Ishikawa (cell line): Measurements from ENCODE around the gene TMC5.
A peak's percentile ranks its signal among the peaks of the same experiment; 100 is the strongest.

ENCODE experiments used
- CEBPB ChIP-seq: IDR thresholded peaks from 2 replicates; pipeline ENCODE4 v1.6.1; 2012
- CREB1 ChIP-seq: IDR thresholded peaks from 2 replicates; pipeline ENCODE4 v1.6.1; 2012; ENCODE audit warnings: low read depth
- EGR1 ChIP-seq: IDR thresholded peaks from 2 replicates; pipeline ENCODE4 v1.6.1; 2012
- EP300 ChIP-seq: IDR thresholded peaks from 2 replicates; pipeline ENCODE4 v1.6.1; 2012; ENCODE audit warnings: borderline replicate concordance
- FOXM1 ChIP-seq: IDR thresholded peaks from 2 replicates; pipeline ENCODE4 v1.6.1; 2012; ENCODE audit warnings: low read depth, borderline replicate concordance
- NFIC ChIP-seq: IDR thresholded peaks from 2 replicates; pipeline ENCODE4 v1.6.1; 2012
- RAD21 ChIP-seq: IDR thresholded peaks from 2 replicates; pipeline ENCODE4 v1.6.1; 2012; ENCODE audit warnings: low read depth
- TAF1 ChIP-seq: IDR thresholded peaks from 2 replicates; pipeline ENCODE4 v1.6.1; 2012; ENCODE audit warnings: low read depth, mild to moderate bottlenecking
- TCF12 ChIP-seq: IDR thresholded peaks from 2 replicates; pipeline ENCODE4 v1.6.1; 2012; ENCODE audit warnings: low read depth
- TEAD4 ChIP-seq: IDR thresholded peaks from 2 replicates; pipeline ENCODE4 v1.6.1; 2012
- YY1 ChIP-seq: IDR thresholded peaks from 2 replicates; pipeline ENCODE4 v1.6.1; 2012; ENCODE audit warnings: low read depth
- ZBTB7A ChIP-seq: IDR thresholded peaks from 2 replicates; pipeline ENCODE4 v1.6.1; 2012; ENCODE audit warnings: low read depth
- TF ChIP-seq, protein P1 (sequence below): IDR thresholded peaks from 2 replicates; pipeline ENCODE4 v1.6.1; 2012; ENCODE audit warnings: low read depth, mild to moderate bottlenecking
- TF ChIP-seq, protein P2 (sequence below): IDR thresholded peaks from 2 replicates; pipeline ENCODE4 v1.6.1; 2012
- TF ChIP-seq, protein P3 (sequence below): IDR thresholded peaks from 2 replicates; pipeline ENCODE4 v1.6.1; 2012

The TMC5 gene

DNA sequence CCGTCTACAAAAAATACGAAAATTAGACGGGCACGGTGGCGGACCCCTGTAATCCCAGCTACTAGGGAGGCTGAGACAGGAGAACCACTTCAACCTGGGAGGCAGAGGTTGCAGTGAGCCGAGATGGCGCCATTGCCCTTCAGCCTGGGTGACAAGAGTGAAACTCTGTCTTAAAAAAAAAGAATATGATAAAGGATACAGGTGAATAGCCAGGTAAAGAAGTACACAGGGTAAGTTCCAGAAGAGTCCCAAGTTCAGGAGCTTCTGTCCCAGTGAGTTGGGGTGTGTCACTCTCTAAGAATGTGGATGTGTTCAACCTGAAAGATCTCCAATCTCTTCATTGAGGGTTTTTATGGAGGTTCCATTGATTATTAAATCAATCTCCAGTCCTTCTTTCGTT lies 6.8 kb downstream of the TMC5 start:
- TF ChIP-seq TAF1: no peak
- TF ChIP-seq, protein P1, sequence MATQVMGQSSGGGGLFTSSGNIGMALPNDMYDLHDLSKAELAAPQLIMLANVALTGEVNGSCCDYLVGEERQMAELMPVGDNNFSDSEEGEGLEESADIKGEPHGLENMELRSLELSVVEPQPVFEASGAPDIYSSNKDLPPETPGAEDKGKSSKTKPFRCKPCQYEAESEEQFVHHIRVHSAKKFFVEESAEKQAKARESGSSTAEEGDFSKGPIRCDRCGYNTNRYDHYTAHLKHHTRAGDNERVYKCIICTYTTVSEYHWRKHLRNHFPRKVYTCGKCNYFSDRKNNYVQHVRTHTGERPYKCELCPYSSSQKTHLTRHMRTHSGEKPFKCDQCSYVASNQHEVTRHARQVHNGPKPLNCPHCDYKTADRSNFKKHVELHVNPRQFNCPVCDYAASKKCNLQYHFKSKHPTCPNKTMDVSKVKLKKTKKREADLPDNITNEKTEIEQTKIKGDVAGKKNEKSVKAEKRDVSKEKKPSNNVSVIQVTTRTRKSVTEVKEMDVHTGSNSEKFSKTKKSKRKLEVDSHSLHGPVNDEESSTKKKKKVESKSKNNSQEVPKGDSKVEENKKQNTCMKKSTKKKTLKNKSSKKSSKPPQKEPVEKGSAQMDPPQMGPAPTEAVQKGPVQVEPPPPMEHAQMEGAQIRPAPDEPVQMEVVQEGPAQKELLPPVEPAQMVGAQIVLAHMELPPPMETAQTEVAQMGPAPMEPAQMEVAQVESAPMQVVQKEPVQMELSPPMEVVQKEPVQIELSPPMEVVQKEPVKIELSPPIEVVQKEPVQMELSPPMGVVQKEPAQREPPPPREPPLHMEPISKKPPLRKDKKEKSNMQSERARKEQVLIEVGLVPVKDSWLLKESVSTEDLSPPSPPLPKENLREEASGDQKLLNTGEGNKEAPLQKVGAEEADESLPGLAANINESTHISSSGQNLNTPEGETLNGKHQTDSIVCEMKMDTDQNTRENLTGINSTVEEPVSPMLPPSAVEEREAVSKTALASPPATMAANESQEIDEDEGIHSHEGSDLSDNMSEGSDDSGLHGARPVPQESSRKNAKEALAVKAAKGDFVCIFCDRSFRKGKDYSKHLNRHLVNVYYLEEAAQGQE: no peak
- no peak for TF ChIP-seq EP300
- no peak for TF ChIP-seq CREB1
- no peak for TF ChIP-seq EGR1
- no peak for TF ChIP-seq TCF12
- no peak for TF ChIP-seq RAD21
- no peak for TF ChIP-seq TEAD4
- TF ChIP-seq, protein P2, sequence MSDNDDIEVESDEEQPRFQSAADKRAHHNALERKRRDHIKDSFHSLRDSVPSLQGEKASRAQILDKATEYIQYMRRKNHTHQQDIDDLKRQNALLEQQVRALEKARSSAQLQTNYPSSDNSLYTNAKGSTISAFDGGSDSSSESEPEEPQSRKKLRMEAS: no peak
- TF ChIP-seq, protein P3, sequence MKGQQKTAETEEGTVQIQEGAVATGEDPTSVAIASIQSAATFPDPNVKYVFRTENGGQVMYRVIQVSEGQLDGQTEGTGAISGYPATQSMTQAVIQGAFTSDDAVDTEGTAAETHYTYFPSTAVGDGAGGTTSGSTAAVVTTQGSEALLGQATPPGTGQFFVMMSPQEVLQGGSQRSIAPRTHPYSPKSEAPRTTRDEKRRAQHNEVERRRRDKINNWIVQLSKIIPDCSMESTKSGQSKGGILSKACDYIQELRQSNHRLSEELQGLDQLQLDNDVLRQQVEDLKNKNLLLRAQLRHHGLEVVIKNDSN: no peak
- TF ChIP-seq CEBPB: no peak
- TF ChIP-seq ZBTB7A: no peak
- TF ChIP-seq FOXM1: no peak
- no peak for TF ChIP-seq YY1
- no peak for TF ChIP-seq NFIC

DNA sequence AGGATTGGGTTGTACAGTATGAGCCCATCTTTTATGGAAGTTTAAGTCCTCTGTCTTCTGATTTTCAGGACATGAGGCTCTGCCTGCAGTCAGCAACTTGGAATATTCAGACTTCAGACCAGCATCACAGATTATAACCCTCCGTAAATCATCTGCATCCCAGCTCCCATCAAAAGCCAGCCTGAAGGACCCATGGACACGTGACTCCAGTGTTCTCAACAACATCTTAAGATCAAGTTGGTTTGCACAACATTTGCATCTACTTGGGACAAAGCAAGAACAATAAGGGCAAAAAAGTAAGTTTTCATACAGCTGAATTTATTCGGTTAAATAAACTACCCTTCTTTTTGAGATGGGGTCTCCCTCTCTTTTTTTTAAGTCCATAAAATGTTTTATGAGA lies 12.7 kb downstream of the TMC5 start:
- TF ChIP-seq YY1 (no peak), EP300 (no peak), TEAD4 (no peak), TAF1 (no peak), CREB1 (no peak), RAD21 (no peak), EGR1 (no peak), FOXM1 (no peak), NFIC (no peak), TCF12 (no peak)
- TF ChIP-seq, protein P1: no peak
- TF ChIP-seq, protein P3: no peak

DNA sequence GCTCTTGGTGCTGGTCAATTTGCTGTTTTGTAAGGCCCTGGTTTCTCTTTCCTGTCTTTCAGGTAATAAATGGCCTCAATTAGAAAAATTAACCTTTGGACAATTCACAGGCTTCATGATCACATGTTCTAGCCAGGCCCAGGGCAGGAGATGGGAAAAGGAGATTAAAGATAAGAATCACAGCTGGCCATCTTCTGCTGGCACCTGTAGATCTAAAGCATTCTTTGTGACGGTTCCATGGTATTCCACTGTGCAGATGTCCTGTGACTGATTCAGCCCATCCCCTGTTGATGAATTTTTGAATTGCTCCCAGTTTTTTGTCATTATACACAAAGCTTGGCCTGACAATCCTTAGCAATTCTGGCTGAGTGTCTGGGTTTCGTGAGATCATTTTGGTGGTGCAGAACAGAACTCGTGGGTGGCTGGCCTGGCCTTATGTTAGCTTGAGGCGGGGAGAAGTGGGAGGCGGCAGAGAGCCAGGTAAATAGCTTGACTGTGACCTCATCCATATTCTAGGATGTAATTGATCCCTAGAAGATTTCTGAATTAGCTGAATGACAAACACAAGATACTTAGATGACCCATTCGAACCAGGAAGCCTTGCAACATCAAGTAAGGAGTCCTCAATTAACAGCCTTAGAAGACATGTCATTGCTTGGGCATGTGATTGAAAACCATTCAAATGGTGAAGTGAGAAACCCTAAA lies 14.1 kb downstream of the TMC5 start:
- TF ChIP-seq, protein P3: no peak
- TF ChIP-seq NFIC (no peak), RAD21 (no peak), TAF1 (no peak), FOXM1 (no peak), EP300 (no peak), ZBTB7A (no peak), TEAD4 (no peak), TCF12 (no peak), CREB1 (no peak), CEBPB (no peak), EGR1 (no peak), YY1 (no peak)
- TF ChIP-seq, protein P2: no peak

DNA sequence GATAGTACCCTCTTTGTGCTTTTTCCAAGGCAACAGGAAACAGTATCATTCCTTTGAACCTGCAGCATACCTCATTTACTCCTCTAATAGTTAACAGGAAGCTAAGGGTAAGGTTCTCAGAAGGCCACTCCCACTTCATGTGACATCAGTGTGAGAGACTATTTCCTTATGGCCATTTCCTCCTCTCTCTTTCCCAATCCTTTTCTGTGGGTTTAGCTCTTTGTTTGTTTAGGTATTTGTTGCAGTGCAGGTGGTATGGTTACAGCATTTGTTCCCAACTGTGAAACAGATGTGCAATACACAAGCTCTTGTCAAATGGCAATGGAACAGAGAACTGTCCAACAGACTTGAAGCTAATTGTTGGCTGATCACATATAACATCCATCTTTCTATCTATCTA lies 14.7 kb downstream of the TMC5 start:
- no peak for TF ChIP-seq TCF12
- TF ChIP-seq, protein P1: peak; percentile 18; the same call in 1 of the 2 replicates
